Ascending aorta (tissue), 2 donors: ENCODE measurements around the gene RGS7. TPM values are rescaled to one million over a fixed set of nuclear protein-coding genes. Genes with fewer than 3 reads are reported as not detected.
"Not testable (repeated sequence)": the region's sequence is repeated elsewhere in the genome, so short reads cannot be mapped to it uniquely, and the experiment has no call there.

Experiments used
- DNase-seq, 2 donors: peaks; one replicate each; pipeline ENCODE4 v3.0.0-alpha.2; 2019; ENCODE audit warnings: low spot score in 2 of 2
- H3K27ac ChIP-seq, 2 donors: fragments of 200-600 bp; sonication (generic); one replicate each; pipeline ENCODE4 v1.5.1; 2016 to 2017; ENCODE audit warnings: mild to moderate bottlenecking in 1 of 2
- H3K27me3 ChIP-seq: fragments of 200-600 bp; sonication (generic); one replicate; pipeline ENCODE4 v1.5.1; 2017
- H3K36me3 ChIP-seq, 2 donors: fragments of 200-600 bp; sonication (generic); one replicate each; pipeline ENCODE4 v1.5.1; 2016
- H3K4me1 ChIP-seq, 2 donors: fragments of 200-600 bp; sonication (generic); one replicate each; pipeline ENCODE4 v1.5.1; 2016 to 2017; ENCODE audit warnings: mild to moderate bottlenecking in 1 of 2
- H3K4me3 ChIP-seq, 2 donors: fragments of 200-600 bp; sonication (generic); one replicate each; pipeline ENCODE4 v1.5.1; 2016 to 2017; ENCODE audit warnings: mild to moderate bottlenecking in 1 of 2
- H3K9me3 ChIP-seq, 2 donors: fragments of 200-600 bp; sonication (generic); one replicate each; pipeline ENCODE4 v1.5.1; 2016
- intact Hi-C: fragments of 100-400 bp; cut with DNase I; formaldehyde crosslinking; loops from one replicate; pipeline ENCODE4 v1.15.1; 2023
- total RNA-seq: library from RNA; depleted of rRNA; stranded (reverse); fragments of >200 nt; gene quantifications from one replicate; pipeline ENCODE4 v1.1.0, GENCODE V29; 2016
- TF ChIP-seq, protein P1 (sequence below), 3 experiments: fragments of 200-600 bp in 2 of 3; fragments of 450-650 bp in 1 of 3; sonication (generic) in 2 of 3; IDR thresholded peaks; one replicate each; pipeline ENCODE4 v1.5.1; 2016 to 2019; ENCODE audit warnings: antibody characterized with exemption in 3 of 3, mild to moderate bottlenecking in 1 of 3, moderate library complexity in 1 of 3

RGS7 gene
- total RNA-seq, 1 donor from 2014 or later = not detected

DNA sequence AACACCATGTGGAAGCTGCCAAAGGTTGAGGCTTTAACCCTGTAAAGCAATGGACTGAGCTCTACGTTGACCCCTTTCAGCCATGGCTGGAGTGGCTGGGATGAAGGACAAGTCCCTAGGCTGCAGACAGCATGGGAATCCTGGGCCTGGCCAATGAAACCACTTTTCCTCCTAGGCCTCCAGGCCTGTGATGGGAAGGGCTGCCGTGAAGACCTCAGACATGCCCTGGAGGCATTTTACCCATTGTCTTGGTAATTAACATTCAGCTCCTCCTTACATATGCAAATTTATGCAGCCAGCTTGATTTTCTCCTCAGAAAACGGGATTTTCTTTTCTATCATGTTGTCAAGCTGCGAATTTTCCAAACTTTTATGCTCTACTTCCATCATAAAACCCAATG lies 214.5 kb downstream of the RGS7 start:
- intact Hi-C loops = no loop called here
- H3K27me3 ChIP-seq = no peaks in the 10 kb centered on the region
- H3K27ac ChIP-seq = no peak overlapping the region
- H3K4me3 ChIP-seq = no peak overlapping the region
- H3K4me1 ChIP-seq = no peaks in the 10 kb centered on the region
- TF ChIP-seq, protein P1, sequence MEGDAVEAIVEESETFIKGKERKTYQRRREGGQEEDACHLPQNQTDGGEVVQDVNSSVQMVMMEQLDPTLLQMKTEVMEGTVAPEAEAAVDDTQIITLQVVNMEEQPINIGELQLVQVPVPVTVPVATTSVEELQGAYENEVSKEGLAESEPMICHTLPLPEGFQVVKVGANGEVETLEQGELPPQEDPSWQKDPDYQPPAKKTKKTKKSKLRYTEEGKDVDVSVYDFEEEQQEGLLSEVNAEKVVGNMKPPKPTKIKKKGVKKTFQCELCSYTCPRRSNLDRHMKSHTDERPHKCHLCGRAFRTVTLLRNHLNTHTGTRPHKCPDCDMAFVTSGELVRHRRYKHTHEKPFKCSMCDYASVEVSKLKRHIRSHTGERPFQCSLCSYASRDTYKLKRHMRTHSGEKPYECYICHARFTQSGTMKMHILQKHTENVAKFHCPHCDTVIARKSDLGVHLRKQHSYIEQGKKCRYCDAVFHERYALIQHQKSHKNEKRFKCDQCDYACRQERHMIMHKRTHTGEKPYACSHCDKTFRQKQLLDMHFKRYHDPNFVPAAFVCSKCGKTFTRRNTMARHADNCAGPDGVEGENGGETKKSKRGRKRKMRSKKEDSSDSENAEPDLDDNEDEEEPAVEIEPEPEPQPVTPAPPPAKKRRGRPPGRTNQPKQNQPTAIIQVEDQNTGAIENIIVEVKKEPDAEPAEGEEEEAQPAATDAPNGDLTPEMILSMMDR (IDR thresholded peaks at IDR 0.05) = no peak
- no peak for DNase-seq
- H3K9me3 ChIP-seq = no peaks in the 10 kb centered on the region
- no peaks in the 10 kb centered on the region for H3K36me3 ChIP-seq

- H3K9me3 ChIP-seq, H3K36me3 ChIP-seq, H3K4me1 ChIP-seq, H3K4me3 ChIP-seq, H3K27ac ChIP-seq, intact Hi-C loops, DNase-seq, H3K27me3 ChIP-seq: not testable (repeated sequence)
Observed at GRCh38 chr1:241141646-241142045, 215.4 kb downstream of the RGS7 start.

GRCh38 chr1:241140670-241141069 lies 216.3 kb downstream of the RGS7 start:
- H3K36me3 ChIP-seq = no peaks in the 10 kb centered on the region
- TF ChIP-seq, protein P1 (IDR thresholded peaks at IDR 0.05) = no peak
- no peaks in the 10 kb centered on the region for H3K27me3 ChIP-seq
- intact Hi-C loops = no loop called here
- H3K9me3 ChIP-seq = no peaks in the 10 kb centered on the region
- no peak overlapping the region for H3K27ac ChIP-seq
- no peak overlapping the region for H3K4me3 ChIP-seq
- no peak for DNase-seq
- H3K4me1 ChIP-seq = no peaks in the 10 kb centered on the region

DNA sequence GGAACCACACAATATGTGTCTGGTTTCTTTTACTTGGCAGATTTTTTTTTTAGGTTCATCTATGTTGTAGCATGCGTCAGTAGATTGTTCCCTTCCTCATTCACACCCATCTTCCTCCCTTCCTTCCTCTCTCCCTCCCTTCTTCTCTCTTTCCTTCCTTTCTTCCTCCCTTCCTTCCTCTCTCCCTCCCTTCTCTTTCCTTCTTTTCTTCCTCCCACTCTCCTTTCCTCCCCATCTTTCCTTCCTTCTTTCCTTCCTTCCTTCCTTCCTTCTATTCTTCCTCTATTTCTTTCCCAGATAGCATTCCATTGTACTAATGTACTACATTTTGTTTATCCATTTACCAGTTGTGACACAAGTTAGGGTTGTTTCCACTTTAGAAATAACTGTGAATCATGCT lies 218.0 kb downstream of the RGS7 start:
- DNase-seq = no peak
- H3K27ac ChIP-seq = no peak overlapping the region
- H3K27me3 ChIP-seq = no peaks in the 10 kb centered on the region
- no peaks in the 10 kb centered on the region for H3K36me3 ChIP-seq
- no peak overlapping the region for H3K4me3 ChIP-seq
- intact Hi-C loops = no loop called here
- no peaks in the 10 kb centered on the region for H3K9me3 ChIP-seq
- H3K4me1 ChIP-seq = no peaks in the 10 kb centered on the region
- TF ChIP-seq, protein P1 (IDR thresholded peaks at IDR 0.05) = no peak

DNA sequence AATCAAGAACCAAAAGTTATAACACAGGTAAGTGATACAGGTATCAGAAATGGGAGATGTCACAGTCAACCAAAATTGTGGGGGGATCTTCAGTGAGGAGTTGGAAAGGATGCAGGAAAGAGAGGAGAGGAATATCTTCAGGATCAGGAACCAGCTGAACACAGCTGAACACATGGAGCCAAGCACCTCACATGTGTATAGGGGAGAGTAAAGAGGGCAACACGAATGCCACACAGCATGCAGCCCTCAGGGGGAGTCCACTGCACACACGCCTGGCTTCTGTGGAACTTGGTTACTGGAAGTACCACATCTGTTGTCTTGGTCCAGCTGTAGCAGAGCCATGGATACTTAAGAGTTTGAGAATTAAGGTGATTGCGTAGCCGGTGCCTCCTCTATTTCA lies 218.8 kb downstream of the RGS7 start:
- TF ChIP-seq, protein P1 (IDR thresholded peaks at IDR 0.05) = no peak
- intact Hi-C loops = no loop called here
- no peaks in the 10 kb centered on the region for H3K4me1 ChIP-seq
- H3K36me3 ChIP-seq = no peaks in the 10 kb centered on the region
- DNase-seq = no peak
- H3K4me3 ChIP-seq = no peak overlapping the region
- H3K27me3 ChIP-seq = no peaks in the 10 kb centered on the region
- no peak overlapping the region for H3K27ac ChIP-seq
- no peaks in the 10 kb centered on the region for H3K9me3 ChIP-seq

GRCh38 chr1:241136389-241136788 lies 220.6 kb downstream of the RGS7 start:
- H3K27ac ChIP-seq = no peak overlapping the region
- no peaks in the 10 kb centered on the region for H3K4me1 ChIP-seq
- H3K4me3 ChIP-seq = no peak overlapping the region
- no peaks in the 10 kb centered on the region for H3K27me3 ChIP-seq
- no peaks in the 10 kb centered on the region for H3K36me3 ChIP-seq
- no peak for DNase-seq
- H3K9me3 ChIP-seq = no peaks in the 10 kb centered on the region
- intact Hi-C loops = no loop called here
- TF ChIP-seq, protein P1 (IDR thresholded peaks at IDR 0.05) = no peak
